ENCODE measurements around the gene MARCHF9. TPM values are rescaled to one million over a fixed set of nuclear protein-coding genes. Genes with fewer than 3 reads are reported as not detected.

Gene MARCHF9
- total RNA-seq, 2 experiments from 2014 or later, result 27.0 to 27.6 TPM

DNA sequence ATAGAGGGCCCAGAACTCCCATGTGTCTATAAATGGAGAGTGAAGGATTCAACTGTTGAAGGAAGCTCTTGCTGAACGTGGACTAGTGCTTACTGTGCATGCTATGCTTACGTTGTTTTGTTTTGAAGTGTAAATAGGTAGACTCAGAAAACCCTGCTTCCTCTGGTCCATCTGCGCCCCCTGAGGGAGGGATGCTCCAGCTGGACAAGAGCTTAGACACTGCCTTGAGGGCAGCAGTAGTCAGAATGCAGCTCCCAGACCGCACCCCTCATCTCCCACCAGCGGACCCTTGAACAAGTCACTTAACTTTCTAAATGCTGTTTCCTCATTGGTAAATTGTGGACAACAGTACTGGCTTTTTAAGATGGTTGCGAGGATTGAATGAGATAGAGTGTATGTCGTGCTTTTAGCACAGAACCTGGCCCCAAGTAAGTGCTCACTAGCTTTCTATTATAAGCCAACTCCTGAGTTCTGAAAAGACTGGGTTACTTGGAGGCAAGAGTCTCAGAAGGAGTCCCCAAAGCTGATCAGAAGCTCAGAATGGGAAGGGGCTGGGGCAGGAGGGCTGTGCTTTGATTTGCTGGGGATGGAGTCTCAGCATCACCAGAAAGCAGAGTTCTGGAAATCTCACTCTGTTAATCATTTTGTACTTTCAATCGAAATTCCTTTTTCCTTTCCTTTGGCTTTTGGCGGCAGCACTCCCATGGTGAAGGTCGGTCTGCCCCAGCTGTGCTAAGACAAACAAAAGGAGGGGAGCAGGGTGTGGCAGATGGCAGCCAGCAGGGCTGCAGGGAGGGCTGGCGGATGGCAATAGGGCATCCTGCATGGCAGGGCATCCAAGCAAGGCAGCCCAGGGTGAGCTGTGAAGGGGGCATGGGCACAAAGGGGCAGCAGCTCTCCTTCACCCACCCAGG is 31.9 kb upstream of the MARCHF9 start:
- POLR2A ChIA-PET, result interaction anchor here (0.5 to 1.3 kb wide), 2 partner anchors 16 to 22 kb away, joined by 3 to 6 read pairs; partner anchors contain the start of gene TSPAN31
- CTCF ChIA-PET, result no interaction called here

GRCh38 chr12:57723630-57723962 is 31.3 kb upstream of the MARCHF9 start:
- ChIA-PET CTCF (no interaction called here), POLR2A (interaction anchor here (1.3 kb wide), 1 partner anchor 16 kb away, joined by 3 read pairs; no protein-coding TSS in a partner anchor)

- ChIA-PET POLR2A (no interaction called here), CTCF (interaction anchor here (0.5 kb wide), 1 partner anchor 109 kb away, joined by 3 read pairs; no protein-coding TSS in a partner anchor)
Measured at GRCh38 chr12:57724003-57724935, 30.6 kb upstream of the MARCHF9 start.

DNA sequence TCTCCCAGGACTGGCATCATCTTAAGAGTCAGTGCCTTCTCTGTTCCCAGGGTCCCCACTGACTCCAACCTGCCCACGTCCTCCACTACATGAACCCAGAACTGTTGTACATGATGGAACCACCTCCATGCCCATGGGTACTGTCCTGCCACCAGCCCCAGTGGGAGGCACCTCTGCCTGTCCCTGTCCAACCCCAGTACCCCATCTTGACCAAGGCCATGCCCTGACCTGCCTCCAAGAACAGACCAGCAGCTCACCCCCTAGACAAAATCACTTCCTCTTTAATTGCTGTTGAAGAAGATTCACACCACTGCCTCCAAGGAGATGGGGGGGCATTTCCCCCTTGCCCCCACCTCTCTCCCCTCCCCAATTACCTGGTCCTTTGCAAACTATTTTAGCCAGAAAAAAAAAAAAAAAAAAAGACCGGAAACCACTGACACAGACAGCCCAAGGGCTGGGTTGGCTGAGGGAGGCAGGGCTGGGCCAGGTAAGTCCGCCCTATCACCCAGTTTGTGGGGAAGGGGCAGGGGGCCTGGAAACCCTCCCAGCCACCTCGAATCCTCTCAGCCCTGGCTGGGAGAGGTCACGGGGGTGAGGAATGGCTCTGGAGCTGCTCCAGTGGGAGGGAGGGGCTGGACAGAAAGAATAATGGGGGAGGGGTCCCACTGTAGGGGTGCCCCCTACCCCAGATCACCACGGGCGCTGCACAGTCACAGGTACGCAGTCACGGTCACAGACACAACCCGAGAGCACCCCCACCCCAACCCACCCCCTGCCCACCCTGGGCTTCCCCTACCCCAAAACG is 29.8 kb upstream of the MARCHF9 start:
- CTCF ChIA-PET, result interaction anchor here (0.8 to 1.4 kb wide), 2 partner anchors 8 to 16 kb away, joined by 4 to 6 read pairs; no protein-coding TSS in a partner anchor
- POLR2A ChIA-PET, result no interaction called here

- CTCF ChIA-PET, result interaction anchor here (0.8 to 1.4 kb wide), 2 partner anchors 9 to 15 kb away, joined by 4 to 6 read pairs; no protein-coding TSS in a partner anchor
- POLR2A ChIA-PET, result no interaction called here
Measured at GRCh38 chr12:57725851-57726150, 29.1 kb upstream of the MARCHF9 start.

DNA sequence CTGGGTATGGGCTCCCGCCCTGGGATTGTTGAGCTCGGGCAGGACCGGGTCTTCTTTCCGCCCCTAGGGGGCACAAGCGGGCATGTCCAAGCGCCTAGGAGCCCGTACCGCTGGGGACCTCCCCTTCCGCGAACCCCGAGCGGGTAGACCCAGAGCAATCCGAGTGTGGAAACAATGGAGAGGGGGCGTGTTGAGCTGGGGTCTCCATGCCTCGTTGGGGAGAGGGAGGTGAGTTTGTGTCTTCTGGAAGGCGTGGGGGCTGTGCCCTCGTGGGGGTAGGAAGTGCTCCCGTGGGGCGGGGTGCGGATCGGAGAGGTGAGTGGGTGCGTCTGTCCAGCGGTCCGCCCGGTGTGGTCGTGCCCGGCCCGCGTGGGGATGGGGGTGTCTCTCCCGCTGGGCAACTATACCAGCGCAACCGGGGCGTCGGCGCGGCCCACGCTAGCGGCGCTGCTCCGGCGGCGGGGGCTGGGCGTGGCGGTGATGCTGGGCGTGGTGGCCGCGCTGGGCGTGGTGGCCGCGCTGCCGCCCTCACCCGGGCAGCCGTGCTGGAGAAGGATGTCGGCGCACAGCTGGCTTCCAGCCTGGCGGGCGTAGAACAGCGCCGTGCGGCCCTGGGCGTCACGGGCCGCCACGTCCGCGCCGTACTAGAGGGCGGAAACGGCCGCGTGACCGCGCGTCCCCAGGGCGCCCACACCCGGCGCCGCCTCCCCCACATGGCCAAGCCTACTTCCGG is 28.6 kb upstream of the MARCHF9 start:
- POLR2A ChIA-PET, result no interaction called here
- CTCF ChIA-PET, result interaction anchor here (0.8 to 1.4 kb wide), 2 partner anchors 9 to 15 kb away, joined by 4 to 6 read pairs; no protein-coding TSS in a partner anchor

DNA sequence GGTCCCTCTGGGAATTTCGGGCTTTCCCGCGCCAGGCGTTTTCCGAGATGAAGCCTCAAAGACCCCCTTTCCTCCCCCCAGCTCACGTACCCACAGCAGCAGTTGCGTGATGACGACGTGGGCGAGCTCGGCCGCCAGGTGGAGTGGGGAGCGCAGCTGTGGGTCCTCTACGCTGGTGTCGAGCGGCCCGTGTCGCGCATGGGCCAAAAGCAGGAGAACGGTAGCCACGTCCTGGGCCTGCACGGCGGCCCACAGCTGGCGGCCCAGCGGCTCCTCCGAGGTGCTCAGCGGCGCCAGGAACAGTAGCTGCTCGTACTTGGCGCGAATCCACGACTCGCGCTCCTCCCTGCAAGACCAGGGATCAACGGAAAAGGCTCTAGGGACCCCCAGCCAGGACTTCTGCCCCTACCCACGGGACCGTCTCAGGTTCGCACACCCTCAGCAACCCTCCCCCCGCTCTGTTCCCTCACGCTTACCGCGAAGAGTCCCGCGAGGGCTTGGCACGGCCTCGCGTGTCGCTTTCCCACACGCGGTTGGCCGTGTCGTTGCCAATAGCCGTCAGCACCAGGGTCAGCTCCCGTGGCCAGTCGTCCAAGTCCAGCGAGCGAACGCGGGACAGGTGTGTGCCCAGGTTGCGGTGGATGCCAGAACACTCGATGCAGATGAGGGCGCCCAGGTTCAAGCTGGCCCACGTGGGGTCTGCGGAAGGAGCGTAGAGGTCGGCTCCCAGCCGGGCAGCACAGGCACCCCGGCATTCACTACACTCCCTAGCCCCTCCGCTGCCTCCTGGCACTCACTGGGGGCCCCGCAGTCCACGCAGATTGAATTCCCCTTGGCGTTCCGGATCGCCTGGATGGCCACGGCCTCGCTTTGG is 27.8 kb upstream of the MARCHF9 start:
- ChIA-PET POLR2A (no interaction called here), CTCF (no interaction called here)

DNA sequence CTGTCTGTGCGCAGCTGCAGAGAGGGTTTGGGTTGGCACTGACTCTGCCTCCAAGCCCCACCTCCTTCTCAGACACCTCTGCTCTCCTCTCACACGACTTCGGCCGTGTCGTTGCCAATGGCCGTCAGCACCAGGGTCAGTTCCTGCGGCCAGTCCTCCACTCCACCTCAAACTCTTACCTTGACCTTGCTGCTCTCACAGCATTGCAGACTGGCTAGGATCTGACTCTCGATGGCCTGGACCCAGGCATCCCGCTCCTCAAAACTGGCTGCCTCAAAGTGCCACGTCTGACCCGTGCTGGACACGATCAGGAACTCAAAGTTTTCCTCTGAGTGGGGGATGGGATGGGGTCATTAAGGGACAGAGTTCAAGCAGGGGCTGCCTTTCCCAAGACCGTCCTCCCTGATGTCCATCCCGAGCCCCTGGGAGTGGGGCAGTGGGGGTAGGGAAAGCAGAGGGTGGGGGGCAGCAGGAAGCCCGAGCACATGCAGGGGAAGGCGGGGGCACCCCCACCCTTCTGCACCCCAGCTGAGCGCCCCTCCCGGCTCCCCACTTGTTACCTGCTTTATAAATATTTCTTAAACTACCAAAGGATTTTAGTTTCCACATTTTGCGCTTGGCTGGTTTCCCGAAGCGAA is 27.0 kb upstream of the MARCHF9 start:
- POLR2A ChIA-PET, result no interaction called here
- CTCF ChIA-PET, result no interaction called here

DNA sequence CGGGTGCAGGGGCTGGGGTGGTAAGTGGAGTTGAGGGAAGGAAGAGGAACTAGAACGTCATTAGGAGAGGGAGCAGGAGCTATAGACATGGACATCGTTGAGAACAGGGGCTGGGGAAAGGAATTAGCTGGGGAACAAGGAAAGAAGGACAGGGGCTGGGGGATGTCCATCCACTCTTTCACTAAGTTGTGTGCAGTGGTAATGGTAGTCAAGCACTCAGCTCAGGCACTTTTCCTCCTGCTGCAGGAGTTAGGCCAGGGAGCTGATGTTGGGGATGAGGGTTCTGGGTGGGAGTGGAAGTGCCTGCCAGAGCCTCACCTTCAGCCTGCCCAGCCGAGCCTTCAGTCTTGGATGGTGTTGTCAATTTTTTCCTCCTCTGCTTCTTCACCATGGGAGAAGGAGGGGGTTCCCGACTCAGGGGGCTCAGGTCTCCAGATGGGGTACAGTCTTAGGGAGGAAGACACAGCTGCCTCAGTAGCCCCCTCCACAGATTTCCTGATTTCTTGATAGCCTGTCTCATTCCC is 25.5 kb upstream of the MARCHF9 start:
- ChIA-PET CTCF (interaction anchor here (1.1 kb wide), 1 partner anchor 9 kb away, joined by 3 read pairs; no protein-coding TSS in a partner anchor), POLR2A (no interaction called here)

- CTCF ChIA-PET, result interaction anchor here (1.1 kb wide), 1 partner anchor 10 kb away, joined by 3 read pairs; no protein-coding TSS in a partner anchor
- POLR2A ChIA-PET, result no interaction called here
Measured at GRCh38 chr12:57730336-57731067, 24.4 kb upstream of the MARCHF9 start.

DNA sequence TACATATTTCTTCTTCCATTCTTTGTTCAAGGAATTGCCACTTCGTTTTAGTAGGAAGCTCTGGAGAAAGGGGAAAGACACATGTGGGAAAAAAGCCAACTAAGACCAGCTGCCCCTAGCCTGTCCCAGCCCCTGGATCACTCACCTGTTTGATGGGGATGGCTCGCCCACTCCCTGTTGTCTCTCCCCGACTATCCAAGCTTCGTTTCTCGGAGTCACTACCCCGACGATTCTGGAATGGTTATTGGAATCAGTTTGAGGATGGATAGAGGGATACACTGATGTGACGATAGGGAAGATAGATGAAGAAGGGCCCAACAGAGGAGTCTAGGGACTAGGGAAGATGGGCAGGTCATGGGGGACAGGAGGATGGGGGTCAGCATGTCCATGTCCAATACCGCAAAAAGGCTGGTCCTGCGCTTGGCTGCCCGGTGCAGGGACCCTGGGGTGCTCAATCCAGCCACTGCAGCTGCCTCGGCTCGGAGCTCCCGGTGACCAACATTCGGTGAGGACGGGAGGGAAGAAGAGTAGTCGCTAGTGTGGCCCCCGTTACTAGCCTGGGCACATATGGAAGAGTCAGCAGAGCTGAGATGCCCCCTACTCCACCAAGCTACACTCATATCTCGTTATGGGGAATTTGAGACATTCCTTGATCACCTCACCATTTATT is 23.4 kb upstream of the MARCHF9 start:
- CTCF ChIA-PET, result no interaction called here
- POLR2A ChIA-PET, result no interaction called here

- ChIA-PET POLR2A (no interaction called here), CTCF (no interaction called here)
Measured at GRCh38 chr12:57732270-57732669, 22.6 kb upstream of the MARCHF9 start.

DNA sequence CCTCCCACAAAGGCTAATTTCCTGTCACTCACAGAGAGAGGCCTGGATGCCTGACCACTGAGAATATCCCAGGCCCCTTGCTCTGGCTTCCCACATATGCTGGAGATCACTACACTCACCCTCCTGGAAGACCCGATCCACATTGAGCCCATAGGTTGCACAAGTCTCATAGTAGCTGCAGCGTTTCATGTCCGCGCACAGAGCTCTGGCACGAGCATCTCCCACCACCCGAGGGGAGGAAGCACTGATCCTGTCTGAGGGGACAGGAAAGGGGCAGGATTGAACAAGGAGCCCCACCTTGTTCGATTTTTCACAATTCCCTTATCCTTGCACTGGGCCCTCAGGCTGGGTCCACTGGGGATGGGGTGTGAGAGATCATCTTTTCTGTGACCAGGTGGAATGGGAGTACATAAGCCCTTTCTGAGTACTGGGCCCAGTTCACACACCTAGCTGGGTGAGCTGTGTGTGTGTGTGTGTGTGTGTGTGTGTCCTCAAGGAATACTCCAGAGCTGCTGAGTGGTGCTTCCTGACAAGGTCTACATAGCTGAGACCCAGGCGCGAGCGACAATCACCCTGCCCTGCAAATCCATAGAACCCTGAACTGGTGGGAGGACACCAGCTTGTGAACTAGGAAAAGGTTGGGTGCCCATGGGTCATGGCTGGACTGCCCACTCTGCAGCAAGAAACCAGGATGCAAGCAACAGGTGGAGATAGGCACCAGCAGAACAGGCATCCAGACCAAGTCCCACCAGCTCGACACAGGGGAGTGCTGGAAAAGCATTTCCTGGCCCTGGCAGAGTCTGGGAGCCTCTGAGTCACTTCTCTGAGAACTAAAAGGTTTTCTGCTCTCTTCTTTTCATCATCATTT is 21.9 kb upstream of the MARCHF9 start:
- POLR2A ChIA-PET, result no interaction called here
- CTCF ChIA-PET, result no interaction called here

DNA sequence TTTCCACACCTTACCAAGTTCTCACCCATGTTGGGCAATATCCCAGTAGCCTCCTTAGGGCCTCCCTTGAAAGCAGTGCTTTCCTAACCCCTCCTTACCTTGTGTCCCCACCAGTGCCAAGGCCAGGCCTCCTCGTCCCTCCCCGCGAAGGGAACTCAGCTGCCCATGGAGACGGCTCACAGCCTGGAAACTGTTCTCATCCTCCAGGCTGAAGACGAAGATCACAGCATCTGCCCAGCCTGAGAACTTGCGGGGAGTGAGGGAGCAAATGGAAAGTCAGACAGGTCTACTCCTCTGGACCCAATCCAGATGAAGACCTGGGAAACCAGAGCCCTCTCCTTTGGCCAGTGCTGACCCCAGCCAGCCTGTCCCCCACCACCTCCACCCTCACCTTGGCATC is 21.0 kb upstream of the MARCHF9 start:
- POLR2A ChIA-PET, result no interaction called here
- CTCF ChIA-PET, result no interaction called here

- ChIA-PET CTCF (no interaction called here), POLR2A (no interaction called here)
Measured at GRCh38 chr12:57734591-57734990, 20.3 kb upstream of the MARCHF9 start.
